ENCODE data around the gene KCTD4.

DNA sequence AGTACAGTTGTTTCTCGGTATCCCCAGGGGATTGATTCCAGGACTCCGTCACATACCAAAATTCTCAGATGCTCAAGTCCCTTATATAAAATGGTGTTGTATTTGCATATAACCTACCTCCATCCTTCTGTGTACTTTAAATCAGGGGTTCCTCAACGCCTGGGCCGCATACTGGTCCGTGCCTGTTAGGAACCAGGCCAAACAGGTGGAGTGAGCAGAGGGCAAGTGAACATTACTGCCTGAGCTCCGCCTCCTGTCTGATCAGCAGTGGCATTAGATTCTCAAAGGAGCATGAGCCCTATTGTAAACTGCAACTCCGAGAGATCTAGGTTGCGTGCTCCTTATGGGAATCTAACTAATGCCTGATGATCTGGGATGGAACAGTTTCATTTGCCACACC is 42.2 kb upstream of the KCTD4 start:
- TF ChIP-seq CTCF (IDR thresholded peaks at IDR 0.05) = no peak
- TF ChIP-seq POLR2A (IDR thresholded peaks at IDR 0.05) = no peak
- peak in 1 of 3 donors; percentile 60 for TF ChIP-seq POLR2AphosphoS5 (IDR thresholded peaks at IDR 0.05)
- TF ChIP-seq EP300 (IDR thresholded peaks at IDR 0.05; ENCODE audit: low read depth) = no peak
